Left cardiac atrium (tissue), 4 donors: ENCODE data around the gene PAPSS2. TPM values are rescaled to one million over a fixed set of nuclear protein-coding genes. Genes with fewer than 3 reads are reported as not detected.
"Not testable (repeated sequence)": the region's sequence is repeated elsewhere in the genome, so short reads cannot be mapped to it uniquely, and the experiment has no call there.

Experiments used
- ATAC-seq, 2 donors: fragments of 200-7000 bp; cut with Tn5 transposase; one replicate each; pipeline ENCODE4 v1.9.1; 2020; ENCODE audit warnings: mild to moderate bottlenecking in 2 of 2, moderate library complexity in 2 of 2
- DNase-seq: peaks from one replicate; pipeline ENCODE4 v3.0.0-alpha.2; 2020
- intact Hi-C, 2 donors: fragments of 100-400 bp; cut with DNase I; formaldehyde crosslinking; loops; one replicate each; pipeline versions ENCODE4 v1.14.1 to v1.15.1; 2022 to 2023
- long read RNA-seq: library from polyadenylated mRNA; unstranded; transcript quantifications from one replicate; pipeline ENCODE4 v2.0.0, GENCODE V29; 2021
- total RNA-seq, 2 donors: library from RNA; stranded (reverse); fragmentation: NEBNext Ultra II Directional; extraction: Animal tissue kit (Norgen Biotek cat#: 25700); gene quantifications; one replicate each; pipeline ENCODE4 v1.2.1, GENCODE V29; 2021
- donor health status: DM: no; HTN: yes; CAD: no.
- donor health status: DM: no; HTN: yes; CAD: no; lungs with severe emphysema.
- donor health status: DM: yes; HTN: yes; CAD: no.
- donor health status: Dilated cardiomyopathy.

The PAPSS2 gene
- total RNA-seq = 10 to 100 TPM; 14.7 to 24.0 TPM
- long read RNA-seq, transcript PAPSS2-201 (12 exons, 3,949 nt) = major isoform, 5 of 7 reads
- long read RNA-seq, partial matches to known transcripts = 0 of 7 reads
- long read RNA-seq, other reads (novel, unspliced or antisense) = 2 of 7 reads

GRCh38 chr10:87659571-87660483 lies at the start of gene PAPSS2:
Gene PAPSS2, plus strand, starts transcription at chr10:87659878. Its CDS starts 104 bp downstream, at chr10:87659982.
- peak; percentile 87 to 88 for ATAC-seq
- DNase-seq = peak; percentile 77
- intact Hi-C loops = loop anchor here in 1 of 2 donors (5.0 kb wide), 1 partner anchor 77 kb away; no protein-coding TSS in a partner anchor

DNA sequence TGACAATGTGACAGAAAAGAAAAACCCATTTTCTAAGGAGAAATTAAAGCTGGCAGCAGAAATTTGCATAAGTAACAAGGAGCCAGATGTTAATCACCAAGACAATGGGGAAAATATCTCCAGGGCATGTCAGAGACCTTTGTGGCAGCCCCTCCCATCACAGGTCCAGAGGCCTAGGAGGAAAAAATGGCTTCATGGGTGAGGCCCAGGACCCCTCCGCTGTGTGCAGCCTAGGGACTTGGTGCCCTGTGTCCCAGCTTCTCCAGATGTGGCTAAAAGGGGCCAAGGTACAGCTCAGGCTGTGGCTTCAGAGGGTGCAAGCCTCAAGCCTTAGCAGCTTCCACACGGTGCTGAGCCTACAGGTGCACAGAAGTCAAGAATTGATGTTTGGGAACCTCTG lies 48.3 kb upstream of the PAPSS2 start:
- ATAC-seq, DNase-seq, intact Hi-C loops: not testable (repeated sequence)

DNA sequence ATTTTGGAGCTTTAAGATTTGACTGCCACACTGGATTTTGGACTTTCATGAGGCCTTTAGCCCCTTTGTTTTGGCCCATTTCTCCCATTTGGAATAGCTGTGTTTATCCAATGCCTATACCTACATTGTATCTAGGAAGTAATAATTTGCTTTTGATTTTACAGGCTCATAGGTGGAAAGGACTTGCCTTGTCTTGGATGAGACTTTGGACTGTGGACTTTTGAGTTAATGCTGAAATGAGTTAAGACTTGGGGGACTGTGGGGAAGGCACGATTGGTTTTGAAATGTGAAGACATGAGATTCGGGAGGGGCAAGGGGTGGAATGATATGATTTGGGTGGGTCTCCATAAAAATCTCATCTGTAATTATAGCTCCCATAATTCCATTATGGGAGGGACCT lies 47.6 kb upstream of the PAPSS2 start:
- no peak for ATAC-seq
- intact Hi-C loops = no loop called here
- DNase-seq = no peak

GRCh38 chr10:87613751-87614150 lies 45.9 kb upstream of the PAPSS2 start:
- intact Hi-C loops = no loop called here
- DNase-seq (no peak), ATAC-seq (no peak)

DNA sequence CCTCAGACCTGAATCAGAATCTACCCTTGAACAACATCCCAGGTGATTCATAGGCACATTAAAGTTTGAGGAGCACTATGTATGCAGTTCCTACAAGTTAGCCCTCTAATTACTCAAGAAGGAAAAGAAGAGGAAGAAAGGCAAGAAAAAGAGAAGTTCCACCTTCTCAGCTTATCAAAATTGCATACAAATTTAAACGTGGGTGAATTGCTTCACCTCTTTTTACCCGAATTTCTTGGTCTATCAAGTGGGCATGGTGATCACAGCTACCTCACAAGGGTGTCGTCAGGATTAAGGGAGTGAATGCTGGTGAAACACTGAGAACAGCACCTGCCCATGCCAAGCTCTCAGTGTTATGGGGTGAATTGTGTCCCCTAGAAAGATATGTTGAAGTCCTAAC lies 43.8 kb upstream of the PAPSS2 start:
- intact Hi-C loops = no loop called here
- ATAC-seq (no peak), DNase-seq (no peak)

GRCh38 chr10:87617503-87617902 lies 42.2 kb upstream of the PAPSS2 start:
- ATAC-seq (no peak), DNase-seq (no peak)
- intact Hi-C loops = no loop called here

DNA sequence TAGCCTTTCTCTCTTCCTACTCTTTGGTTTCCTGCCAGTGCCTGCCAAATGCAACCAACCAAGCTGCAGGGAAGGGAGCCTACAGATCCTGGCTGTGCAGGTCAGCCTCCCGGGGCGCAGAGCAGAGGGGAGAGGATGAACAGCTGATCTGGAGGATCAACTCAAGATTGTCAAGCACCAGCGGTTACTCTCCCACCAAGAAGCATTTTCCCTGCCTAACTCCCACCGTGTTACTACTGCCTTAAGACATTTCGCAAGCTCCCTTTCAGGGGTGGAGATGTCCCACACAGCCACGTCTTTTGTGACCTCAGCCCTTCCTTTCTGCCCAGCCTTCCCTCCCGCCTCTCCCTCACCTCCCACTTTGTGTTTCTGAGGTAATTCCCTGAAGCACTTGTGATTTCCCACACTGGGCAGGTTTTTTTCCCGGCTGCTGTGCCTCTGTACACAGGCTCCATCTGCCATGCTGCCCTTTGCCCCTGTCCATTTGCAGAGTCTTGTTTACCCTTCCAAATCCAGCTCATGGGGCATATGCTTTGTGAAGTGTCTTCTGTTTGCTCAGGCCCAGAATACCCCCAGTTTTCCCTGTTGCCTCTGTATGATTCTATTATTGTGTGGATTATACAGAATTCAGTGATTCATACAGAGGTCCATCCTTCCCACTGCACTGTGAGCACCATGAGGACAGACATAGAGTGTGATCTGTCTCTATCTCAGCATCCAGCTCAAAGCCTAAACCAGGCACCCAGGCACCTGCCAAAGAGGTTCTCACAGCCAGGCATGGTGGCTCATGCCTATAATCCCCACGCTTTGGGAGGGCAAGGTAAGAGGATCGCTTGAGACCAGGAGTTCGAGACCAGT lies 40.9 kb upstream of the PAPSS2 start:
- DNase-seq (no peak), ATAC-seq (peak in 1 of 2 donors; percentile 47)
- intact Hi-C loops = no loop called here

- ATAC-seq (no peak), DNase-seq (no peak)
- intact Hi-C loops = no loop called here
These were observed 40.0 kb upstream of the PAPSS2 start for GRCh38 chr10:87619705-87620104.

- ATAC-seq, intact Hi-C loops, DNase-seq: not testable (repeated sequence)
These were observed 38.2 kb upstream of the PAPSS2 start for GRCh38 chr10:87621440-87621839.

- no peak for ATAC-seq
- intact Hi-C loops = no loop called here
- no peak for DNase-seq
These were observed 37.2 kb upstream of the PAPSS2 start for GRCh38 chr10:87622314-87623004.

DNA sequence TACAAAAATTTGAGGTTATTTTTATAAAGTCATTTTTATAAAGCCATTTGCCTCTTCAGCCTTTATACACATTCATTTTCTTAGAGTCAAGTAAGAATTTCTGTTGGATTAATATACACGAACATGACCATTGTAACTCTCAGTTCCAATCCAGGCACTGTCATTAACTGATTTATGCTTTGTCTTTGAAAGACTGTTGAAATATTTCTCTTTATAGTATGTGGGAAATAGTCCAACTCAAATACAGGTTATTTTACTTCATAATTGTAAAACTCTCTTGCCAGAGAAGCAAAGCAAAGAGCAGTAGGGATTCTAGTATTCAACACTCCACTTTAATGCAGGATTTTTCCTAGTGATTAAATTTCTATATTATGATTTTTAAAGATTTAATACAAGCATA lies 36.5 kb upstream of the PAPSS2 start:
- intact Hi-C loops = no loop called here
- no peak for DNase-seq
- ATAC-seq = no peak

- intact Hi-C loops = no loop called here
- ATAC-seq (no peak), DNase-seq (no peak)
These were observed 34.0 kb upstream of the PAPSS2 start for GRCh38 chr10:87625661-87626060.

- no peak for ATAC-seq
- intact Hi-C loops = no loop called here
- DNase-seq = no peak
These were observed 33.2 kb upstream of the PAPSS2 start for GRCh38 chr10:87626422-87626892.

DNA sequence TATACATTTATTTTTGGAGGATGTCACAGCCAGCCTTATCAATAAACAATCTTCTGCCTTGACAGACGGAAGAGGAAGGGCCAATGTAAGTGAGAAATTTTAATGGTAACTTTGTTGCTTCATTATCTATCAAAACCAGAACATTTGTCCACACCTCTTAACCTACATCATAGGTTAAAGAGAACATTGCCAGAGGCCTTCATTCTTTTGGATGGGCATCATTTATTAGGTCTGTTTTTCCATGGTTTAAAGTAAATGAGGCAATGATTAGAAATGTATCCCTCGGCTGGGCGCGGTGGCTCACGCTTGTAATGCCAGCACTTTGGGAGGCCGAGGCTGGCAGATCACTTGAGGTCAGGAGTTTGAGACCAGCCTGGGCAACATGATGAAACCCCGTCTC lies 29.5 kb upstream of the PAPSS2 start:
- DNase-seq (no peak), ATAC-seq (no peak)
- intact Hi-C loops = no loop called here

DNA sequence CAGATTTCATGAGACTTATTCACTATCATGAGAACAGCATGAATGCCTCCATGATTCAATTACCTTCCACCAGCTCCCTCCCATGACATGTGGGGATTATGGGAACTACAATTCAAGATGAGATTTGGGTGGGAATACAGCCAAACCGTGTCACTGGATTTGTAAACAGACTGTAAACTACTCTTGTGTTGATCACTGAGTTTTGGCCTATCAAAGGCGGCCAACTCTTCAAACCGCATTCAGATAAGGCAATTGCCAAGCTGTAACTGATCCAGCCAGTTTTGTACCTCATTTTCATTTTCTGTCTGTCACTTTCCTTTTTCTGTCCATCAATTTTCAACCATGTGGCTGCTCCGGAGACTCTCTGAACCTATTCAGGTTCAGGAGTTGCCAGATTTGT lies 27.2 kb upstream of the PAPSS2 start:
- DNase-seq = no peak
- intact Hi-C loops = no loop called here
- no peak for ATAC-seq

DNA sequence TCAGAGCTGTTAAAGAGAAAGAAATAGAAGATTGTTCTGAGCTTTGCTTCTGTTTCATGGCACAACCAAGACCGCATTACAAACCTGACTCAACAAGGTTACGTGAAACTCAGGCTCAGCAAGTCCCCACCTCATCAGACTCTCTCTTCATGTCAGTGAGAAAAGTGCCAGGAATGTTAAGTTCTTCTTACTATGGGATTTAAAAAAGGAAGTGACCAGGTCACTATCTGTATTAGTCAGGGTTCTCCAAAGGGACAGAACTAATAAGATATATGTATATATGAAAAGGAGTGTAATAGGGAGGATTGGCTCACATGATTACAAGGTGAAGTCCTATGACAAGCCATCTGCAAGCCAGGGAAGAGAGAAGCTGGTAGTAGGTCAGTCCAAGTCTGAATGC lies 25.4 kb upstream of the PAPSS2 start:
- no peak for DNase-seq
- no peak for ATAC-seq
- intact Hi-C loops = no loop called here

DNA sequence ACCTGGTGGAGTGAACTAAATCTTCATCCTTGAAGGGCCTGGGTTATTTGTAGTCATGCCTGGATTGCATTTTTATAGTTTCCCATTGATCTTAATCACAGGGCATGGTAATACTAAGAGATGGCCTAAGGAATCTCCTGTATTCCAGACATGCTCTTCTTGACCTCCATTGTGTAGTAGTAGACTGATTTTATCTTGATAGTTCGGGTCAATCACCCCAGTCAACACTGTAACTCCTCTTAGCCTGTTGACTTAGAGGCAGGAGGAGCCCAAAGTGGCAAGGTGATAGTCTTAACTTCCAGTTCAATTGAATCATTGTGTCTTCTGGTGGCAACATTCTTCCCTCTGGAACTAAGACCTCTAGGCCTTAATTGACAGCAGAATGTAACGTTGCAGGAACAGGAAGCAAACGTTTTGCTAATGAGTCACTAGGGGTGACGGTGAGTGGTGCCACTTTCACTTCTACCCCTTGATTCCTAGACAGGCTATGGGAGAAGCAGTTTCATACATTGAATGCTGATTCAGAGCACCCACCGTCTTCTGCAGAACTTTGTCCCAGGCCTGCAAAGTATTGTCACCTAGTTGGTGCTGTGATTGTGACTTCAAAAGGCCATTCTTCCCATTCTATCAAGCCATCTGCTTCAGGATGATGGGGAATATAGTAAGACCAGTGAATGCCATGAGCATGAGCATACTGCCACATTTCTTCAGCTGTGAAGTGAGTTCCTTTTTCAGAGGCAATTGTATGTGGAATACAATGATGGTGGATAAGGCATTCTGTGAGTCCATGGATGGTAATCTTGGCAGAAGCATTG lies 24.0 kb upstream of the PAPSS2 start:
- ATAC-seq (no peak), DNase-seq (no peak)
- intact Hi-C loops = no loop called here

DNA sequence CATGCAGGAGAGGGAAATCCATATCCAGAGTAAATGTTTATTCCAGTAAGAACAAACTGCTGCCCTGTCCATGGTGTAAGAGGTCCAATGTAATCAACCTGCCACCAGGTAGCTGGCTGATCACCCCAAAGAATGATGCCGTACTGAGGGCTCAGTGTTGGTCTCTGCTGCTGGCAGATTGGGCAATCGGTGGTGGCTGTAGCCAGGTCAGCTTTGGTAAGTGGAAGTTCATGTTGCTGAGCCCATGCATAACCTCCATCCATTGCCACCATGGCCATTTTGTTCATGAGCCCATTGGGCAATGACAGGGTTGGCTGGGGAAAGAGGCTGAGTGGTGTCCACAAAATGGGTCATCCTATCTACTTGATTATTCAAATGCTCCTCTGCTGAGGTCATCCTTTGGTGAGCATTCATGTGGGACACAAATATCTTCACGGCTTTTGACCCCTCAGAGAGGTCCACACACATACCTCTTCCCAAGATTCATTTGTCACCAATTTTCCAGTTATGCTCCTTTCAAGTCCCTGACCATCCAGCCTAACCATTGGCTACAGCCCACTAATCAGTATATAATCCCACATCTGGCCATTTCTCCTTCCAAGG lies 23.3 kb upstream of the PAPSS2 start:
- no peak for ATAC-seq
- intact Hi-C loops = no loop called here
- DNase-seq = no peak
